Measurements from ENCODE around the gene PDLIM5. TPM values are rescaled to one million over a fixed set of nuclear protein-coding genes. Genes with fewer than 3 reads are reported as not detected.

PDLIM5 gene
- polyA plus RNA-seq, 1 donor (not counting 4 experiments of a cell fraction or from before 2014, with no cell fraction given) = 112 TPM

- H3K79me2 ChIP-seq (ENCODE audit: control insufficient read depth, insufficient read depth, low read length) = no peaks in the 10 kb centered on the region
- TF ChIP-seq EZH2 (IDR thresholded peaks at IDR 0.05; ENCODE audit: low read length) = no peak
- no peak for TF ChIP-seq CTCF (optimal IDR thresholded peaks at IDR 0.05 in 1 of 3, IDR thresholded peaks at IDR 0.05 in 1 of 3, conservative IDR thresholded peaks at IDR 0.05 in 1 of 3; ENCODE audit: extremely low read depth in 1 of 3, insufficient read depth in 2 of 3, low read length in 3 of 3)
- no peak for FAIRE-seq
- H3K9me1 ChIP-seq (ENCODE audit: control insufficient read depth, extremely low read depth, insufficient read depth, low read length) = no peaks in the 10 kb centered on the region
- H2AFZ ChIP-seq (ENCODE audit: control insufficient read depth, low read length) = no peak overlapping the region
- no peaks in the 10 kb centered on the region for H3K9me3 ChIP-seq (ENCODE audit: control insufficient read depth, low read depth, low read length)
- no peaks in the 10 kb centered on the region for H3K4me1 ChIP-seq (ENCODE audit: control insufficient read depth, extremely low read depth, insufficient read depth, low read length)
- no peaks in the 10 kb centered on the region for H3K27me3 ChIP-seq (ENCODE audit: control insufficient read depth, extremely low read depth, insufficient read depth, low read length)
- no peak overlapping the region for H3K9ac ChIP-seq (ENCODE audit: control insufficient read depth, extremely low read depth, insufficient read depth, low read length)
- no peaks in the 10 kb centered on the region for H4K20me1 ChIP-seq (ENCODE audit: control insufficient read depth, extremely low read depth, insufficient read depth, low read length)
- no peak overlapping the region for H3K4me3 ChIP-seq (ENCODE audit: control insufficient read depth in 2 of 3, extremely low read depth in 1 of 3, insufficient read depth in 2 of 3, low read depth in 1 of 3, low read length in 3 of 3)
- dilution Hi-C loops (cut with MboI; ENCODE audit: extremely low pct_ligation_motif_present, low sequenced_read_pairs) = no loop called here
- DNase-seq (ENCODE audit: low read depth, low spot score) = no peak
- no peak overlapping the region for H3K4me2 ChIP-seq (ENCODE audit: control insufficient read depth, extremely low read depth, insufficient read depth, low read depth, low read length)
- H3K27ac ChIP-seq (ENCODE audit: control insufficient read depth, insufficient read depth, low read length) = no peak overlapping the region
- no peaks in the 10 kb centered on the region for H3K36me3 ChIP-seq (ENCODE audit: control insufficient read depth in 2 of 2, extremely low read depth in 1 of 2, insufficient read depth in 2 of 2, low read length in 2 of 2)
Measured at GRCh38 chr4:94711635-94712034, 259.9 kb downstream of the PDLIM5 start.

- Histone ChIP-seq H3K9ac (ENCODE audit: control insufficient read depth, extremely low read depth, insufficient read depth, low read length) (no peak overlapping the region), H2AFZ (ENCODE audit: control insufficient read depth, low read length) (no peak overlapping the region), H3K27me3 (ENCODE audit: control insufficient read depth, extremely low read depth, insufficient read depth, low read length) (no peaks in the 10 kb centered on the region), H3K79me2 (ENCODE audit: control insufficient read depth, insufficient read depth, low read length) (no peaks in the 10 kb centered on the region), H3K4me2 (ENCODE audit: control insufficient read depth, extremely low read depth, insufficient read depth, low read depth, low read length) (no peak overlapping the region), H3K36me3 (ENCODE audit: control insufficient read depth in 2 of 2, extremely low read depth in 1 of 2, insufficient read depth in 2 of 2, low read length in 2 of 2) (no peaks in the 10 kb centered on the region), H3K4me3 (ENCODE audit: control insufficient read depth in 2 of 3, extremely low read depth in 1 of 3, insufficient read depth in 2 of 3, low read depth in 1 of 3, low read length in 3 of 3) (no peak overlapping the region), H3K4me1 (ENCODE audit: control insufficient read depth, extremely low read depth, insufficient read depth, low read length) (no peaks in the 10 kb centered on the region), H3K27ac (ENCODE audit: control insufficient read depth, insufficient read depth, low read length) (no peak overlapping the region), H4K20me1 (ENCODE audit: control insufficient read depth, extremely low read depth, insufficient read depth, low read length) (no peaks in the 10 kb centered on the region), H3K9me1 (ENCODE audit: control insufficient read depth, extremely low read depth, insufficient read depth, low read length) (no peaks in the 10 kb centered on the region), H3K9me3 (ENCODE audit: control insufficient read depth, low read depth, low read length) (no peaks in the 10 kb centered on the region)
- TF ChIP-seq EZH2 (IDR thresholded peaks at IDR 0.05; ENCODE audit: low read length) (no peak), CTCF (optimal IDR thresholded peaks at IDR 0.05 in 1 of 3, IDR thresholded peaks at IDR 0.05 in 1 of 3, conservative IDR thresholded peaks at IDR 0.05 in 1 of 3; ENCODE audit: extremely low read depth in 1 of 3, insufficient read depth in 2 of 3, low read length in 3 of 3) (no peak)
- no peak for FAIRE-seq
- dilution Hi-C loops (cut with MboI; ENCODE audit: extremely low pct_ligation_motif_present, low sequenced_read_pairs) = no loop called here
- DNase-seq (ENCODE audit: low read depth, low spot score) = no peak
Measured at GRCh38 chr4:94714365-94715160, 262.8 kb downstream of the PDLIM5 start.
